NCI-H2081 treated with DMSO at 0.1 percent for 48 hours (cell line): ENCODE results near the gene TMPRSS13.

Source experiments
- DNase-seq: peaks from one replicate; lab custom pipeline; 2025; lab: John Stamatoyannopoulos, UW

The TMPRSS13 gene

DNA sequence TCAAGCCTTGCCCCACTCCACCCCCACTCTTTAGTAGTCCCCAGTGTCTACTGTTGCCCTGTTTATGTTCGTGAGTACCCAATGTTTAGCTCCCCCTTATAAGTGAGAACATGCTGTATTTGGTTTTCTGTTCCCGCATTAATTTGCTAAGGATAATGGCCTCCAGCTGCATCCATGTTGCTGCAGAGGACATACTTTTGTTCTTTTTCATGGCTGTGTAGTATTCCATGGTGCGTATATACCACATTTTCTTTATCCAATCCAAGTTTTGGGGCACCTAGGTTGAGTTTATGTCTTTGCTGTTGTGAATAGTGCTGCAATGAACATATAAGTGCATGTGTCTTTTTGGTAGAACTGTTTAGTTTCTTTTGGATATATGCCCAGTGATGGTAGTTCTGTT, 36.6 kb downstream of the TMPRSS13 start:
- DNase-seq, result no peak

DNA sequence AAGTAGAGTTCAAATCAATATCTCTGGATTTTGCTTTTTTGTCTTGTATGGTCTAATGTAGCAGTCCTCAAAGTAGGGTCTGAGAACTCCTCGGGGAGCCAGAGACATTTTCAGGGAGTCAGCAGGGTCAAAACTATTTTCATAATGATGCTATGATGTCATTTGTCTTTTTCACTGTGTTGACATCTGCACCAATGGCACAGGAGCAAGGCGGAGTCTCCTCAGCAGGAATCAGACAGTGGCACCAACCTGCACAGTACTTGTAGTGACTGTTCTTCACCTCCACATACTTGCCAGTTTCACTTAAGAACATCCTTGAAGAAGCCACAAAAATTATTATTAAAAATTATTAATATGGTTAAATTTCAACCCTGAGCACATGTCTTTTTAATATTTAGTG, 37.8 kb downstream of the TMPRSS13 start:
- no peak for DNase-seq

DNA sequence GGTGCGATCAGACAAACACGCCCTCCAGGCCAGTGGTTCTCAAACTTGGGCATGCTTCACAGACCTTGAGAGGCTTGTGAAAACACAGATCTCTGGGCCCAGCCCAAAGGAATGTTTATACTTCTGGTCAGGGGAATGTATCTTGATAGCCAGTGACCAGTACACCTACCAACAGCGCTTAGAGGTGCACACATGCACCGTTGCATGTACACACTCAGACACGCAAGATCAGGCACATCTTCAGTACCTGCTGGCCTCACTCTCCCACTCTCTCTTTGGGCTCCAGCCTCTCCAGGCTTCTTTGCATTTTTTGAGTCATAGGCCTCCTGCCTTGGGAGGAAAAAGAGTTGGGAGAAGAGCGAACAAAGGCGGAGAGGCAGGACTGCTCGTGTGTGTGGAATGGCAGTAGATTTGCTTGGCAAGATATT, 41.0 kb downstream of the TMPRSS13 start:
- no peak for DNase-seq

DNA sequence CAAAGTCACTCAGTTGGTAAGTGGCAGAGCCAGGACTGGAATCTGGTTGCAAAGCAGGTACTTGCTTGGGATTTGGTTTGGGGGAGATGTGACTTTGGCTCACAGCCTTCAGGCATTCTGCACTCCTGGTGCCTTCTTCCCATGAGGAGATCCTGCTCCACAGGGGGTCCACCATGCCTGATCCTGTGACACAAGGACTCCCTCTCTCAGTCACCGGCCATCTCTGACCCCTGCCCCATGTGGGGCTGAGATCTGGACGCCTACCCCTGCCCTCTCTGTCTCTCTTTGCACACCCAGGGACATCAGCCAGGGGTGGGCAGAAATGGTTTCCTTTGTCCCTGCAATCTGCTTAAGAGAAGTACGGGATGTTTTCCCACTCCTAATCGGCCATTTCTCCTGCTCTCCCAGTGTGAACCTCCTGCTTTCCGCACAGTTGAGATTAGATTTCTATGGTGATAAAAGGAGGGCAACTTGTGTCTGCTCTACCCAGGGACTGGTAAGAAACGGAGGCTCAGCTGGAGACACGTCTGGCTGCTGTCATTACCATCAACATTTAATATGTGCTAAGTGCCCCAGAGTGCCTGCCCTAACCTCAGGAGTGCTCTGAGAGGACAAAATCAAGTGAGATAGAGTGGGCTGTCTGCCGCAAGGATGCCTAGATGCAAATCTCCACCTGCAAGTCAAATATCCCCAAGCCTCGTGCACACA, 41.6 kb downstream of the TMPRSS13 start:
- no peak for DNase-seq

DNA sequence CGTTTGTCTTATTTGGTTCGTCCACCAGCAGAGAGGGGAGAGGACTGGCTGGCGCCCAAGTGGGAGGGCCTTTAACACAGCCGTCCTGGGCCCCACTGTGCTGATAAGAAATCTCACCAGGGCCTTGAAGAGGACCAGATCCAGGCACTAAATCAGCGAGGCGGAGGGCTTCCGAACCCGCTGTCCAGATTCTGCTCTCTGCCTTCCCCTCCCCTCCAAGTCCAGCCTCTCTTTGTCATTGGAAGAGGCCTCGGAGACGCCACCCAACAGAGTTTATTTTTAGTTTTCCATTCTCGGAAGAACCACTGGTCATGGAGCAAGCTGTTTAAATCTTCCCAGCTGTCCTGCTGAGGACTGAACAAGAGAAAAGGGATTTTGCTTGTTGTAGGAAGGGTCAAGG, 43.4 kb downstream of the TMPRSS13 start:
- no peak for DNase-seq

DNA sequence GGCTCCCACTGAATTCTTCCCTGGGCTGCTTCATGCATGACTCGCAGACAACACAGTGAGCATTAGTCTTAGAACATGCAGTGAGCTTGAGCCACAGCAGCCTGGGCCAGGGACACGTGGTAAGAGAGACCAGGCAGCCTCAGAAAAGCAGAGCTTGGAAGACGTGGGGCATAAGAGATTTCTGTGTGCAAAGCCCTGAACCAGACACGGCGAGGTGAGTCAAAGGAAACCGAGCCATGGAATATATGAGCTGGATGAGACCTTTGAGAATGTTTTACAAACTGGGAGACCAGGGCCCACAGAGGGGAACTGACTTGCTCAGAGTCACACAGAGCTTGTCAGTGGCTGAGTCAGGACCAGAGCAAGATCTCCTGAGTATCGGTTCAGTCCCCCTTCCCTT, 44.2 kb downstream of the TMPRSS13 start:
- no peak for DNase-seq

DNA sequence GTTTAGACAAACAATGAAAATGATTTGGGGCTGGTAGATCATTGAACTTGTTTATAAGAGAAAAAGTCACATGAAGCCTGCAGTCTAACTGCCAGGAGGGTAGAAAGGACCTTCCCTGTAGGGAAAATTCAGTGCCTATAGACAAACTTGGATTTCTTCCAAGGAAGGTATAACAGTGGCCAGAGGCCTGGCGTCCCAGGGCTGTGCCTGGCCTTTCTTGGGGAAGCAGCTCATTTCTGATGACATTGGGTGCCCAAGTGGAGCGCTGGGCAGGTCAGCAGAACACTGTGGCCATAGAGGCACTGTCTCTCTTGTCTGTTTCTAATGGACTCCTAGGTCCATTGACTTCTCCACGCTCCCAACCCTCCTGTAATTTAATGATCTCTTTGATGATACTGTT, 46.1 kb downstream of the TMPRSS13 start:
- no peak for DNase-seq

DNA sequence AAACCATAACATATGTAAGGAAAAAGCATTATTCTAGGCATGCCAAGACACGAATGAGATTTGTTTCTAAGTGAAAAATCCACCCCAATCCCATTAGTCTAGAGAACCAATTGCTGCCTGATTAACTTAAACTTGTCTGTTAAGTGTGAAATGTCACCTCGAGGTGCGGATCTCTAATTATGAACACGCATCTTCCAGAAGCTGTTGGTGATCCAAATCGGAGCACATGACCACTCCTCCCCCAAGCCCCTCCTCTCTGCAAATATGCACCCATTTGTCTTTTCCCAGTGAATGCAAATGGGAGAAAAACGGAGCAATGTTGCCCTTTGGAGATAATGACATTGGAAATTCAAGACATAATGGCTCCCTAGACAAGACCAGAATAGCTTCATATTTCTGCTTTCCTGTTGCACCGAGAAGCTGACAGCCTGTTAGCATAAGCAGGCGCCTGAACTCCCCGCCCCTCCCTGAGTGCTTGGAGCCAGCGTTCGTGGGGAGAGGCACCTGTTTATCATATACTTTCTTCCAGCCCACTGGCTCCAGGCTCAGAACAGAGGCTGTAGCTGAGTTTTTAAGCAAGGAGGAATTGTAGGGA, 46.8 kb downstream of the TMPRSS13 start:
- DNase-seq, result no peak

DNA sequence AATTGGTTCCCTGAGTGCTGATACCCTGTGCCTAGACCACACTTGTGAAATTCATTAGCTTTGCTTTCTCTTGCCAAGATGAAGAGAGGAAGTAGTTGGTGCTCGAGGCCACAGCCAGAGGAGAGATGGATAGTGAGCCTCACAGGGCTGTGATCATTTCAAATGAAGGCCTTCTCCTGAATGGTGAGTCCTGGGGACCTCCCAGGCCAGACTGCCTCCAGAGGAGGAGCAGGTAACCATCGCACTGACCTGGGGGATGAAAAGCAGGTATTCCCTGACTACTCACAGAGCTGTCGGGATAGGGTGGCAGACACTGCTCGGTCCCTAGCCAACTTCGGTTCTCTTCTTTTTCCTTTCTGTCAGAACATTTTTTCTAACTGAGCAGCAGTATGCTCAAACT, 48.0 kb downstream of the TMPRSS13 start:
- no peak for DNase-seq

DNA sequence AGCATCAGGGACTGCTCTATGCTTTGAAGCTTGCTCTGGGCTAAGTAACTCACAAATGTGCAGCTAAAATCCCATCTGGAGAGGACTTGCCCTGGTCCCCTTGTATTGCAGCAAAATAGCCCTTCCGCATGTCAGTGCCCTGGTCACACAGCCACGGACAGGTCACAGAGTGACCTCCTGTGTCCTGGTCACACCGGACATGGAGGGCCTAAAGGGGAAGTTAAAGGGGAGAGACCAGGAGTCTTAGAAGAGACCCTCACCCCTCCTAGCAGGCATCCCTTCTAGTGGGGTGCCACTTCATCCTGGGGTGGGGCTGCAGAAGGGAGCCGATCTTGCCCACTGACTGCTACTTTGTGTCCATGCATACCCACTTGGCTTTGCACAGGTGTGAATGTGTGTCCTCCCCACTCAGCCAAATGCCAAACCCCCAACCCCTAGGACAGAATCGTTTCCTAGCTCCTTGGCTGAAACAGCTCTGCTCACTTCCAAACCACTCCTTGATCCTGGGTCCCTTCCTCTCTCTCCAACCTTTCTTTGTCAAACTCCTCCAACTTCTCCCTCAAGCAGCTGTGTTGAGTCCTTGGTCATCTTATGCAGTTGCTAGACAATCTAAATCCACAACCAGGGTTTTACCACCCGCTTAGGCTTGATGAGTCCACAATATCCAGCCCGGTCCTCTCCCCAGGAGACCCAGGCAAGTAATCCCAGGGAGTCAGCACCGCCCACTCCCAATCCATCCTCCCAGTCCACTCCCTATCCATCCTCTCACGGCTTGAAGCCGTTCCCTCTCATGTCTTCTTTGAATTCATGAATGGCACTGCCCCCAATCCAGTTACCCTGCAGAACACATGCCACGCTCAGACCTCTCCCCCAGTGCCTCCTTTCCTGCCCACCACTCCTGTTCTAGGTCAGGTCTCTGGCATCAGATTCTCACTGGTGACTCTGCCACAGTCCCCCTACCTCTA, 49.4 kb downstream of the TMPRSS13 start:
- DNase-seq, result no peak

DNA sequence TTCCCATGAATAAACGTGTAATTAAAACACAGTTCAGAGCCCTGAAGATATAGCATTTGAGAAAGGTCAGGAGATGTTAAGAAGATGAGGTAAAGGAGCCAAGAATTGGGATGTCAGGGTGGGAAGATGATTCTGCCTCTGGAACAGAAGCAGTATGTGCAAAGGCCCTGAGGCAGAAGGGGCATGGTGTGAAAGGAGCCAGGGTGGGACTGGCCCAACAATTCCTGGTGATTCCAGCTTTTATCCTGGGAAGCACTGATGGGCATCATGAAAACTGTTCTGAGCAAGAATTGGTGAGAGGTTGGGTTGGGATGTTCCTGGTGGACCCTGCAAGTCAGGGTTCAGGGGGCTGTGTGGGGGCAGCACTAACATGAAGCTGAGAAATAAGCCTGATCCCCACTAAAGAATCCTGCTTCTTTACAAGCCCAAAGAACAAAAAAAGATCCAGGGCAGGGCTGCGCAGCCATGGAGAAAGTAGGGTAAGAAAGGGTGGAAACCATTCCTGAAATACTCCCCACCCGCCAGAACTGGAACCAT, 50.2 kb downstream of the TMPRSS13 start:
- DNase-seq, result no peak

DNA sequence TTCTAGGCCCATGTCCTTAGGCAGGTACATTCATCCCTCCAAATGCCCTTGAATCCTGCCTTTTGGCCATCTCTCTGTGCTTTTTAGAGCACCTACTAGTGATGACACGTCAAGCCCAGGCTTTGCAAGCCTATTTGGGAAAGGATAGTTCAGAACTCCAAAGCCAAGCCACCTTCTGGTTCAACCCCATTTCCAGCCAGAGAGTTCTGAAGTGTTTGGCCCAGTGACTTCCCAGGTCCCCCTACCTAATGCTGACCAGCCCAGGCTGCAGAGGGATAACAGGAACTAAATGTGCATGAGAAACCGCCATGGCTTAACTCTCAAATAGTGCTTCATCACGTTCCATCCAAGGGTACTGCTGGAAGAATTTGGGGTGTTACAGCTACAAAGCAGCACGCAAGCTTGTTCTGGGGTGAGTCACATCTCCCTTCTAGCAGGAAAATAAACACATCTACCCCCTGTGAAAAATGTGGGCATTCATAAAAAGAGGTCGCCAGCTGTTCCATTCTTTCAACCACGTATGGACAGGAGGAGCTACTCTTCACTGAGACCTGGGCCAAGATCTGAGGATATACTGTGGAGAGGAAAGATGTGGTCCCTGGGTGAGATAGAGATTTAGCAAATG, 50.8 kb downstream of the TMPRSS13 start:
- DNase-seq, result no peak

DNA sequence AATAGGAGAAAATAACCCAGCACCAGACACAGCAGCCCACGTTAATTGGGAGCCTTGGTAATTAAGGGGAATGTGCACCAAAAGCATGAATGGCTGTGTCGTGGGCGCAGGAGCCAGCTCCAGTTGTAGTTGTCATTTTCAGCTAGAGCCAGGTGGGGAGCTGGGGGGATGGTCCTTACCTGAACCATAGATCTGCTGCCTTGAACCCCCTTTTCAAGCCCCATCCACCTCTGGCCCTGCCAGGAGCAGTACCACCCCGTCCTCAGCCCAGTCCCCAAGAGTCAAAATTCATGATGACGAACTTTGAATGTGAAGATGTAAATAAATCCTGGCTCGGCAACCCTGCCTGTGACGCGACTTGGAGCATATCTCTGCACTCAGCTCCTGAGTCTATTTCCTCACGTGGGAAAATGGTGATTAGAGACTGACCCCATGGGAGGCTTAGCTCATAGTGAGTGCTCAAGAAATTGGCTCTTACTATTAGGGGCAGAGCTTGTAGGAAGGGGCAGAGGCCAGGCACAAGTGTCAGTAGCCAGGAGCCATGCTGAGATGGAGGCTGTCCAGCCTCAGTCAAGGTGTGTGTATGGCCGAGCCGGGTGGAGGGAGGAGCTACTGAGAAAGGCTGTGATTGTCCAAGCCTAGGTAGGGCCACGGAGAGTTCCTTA, 52.0 kb downstream of the TMPRSS13 start:
- no peak for DNase-seq

DNA sequence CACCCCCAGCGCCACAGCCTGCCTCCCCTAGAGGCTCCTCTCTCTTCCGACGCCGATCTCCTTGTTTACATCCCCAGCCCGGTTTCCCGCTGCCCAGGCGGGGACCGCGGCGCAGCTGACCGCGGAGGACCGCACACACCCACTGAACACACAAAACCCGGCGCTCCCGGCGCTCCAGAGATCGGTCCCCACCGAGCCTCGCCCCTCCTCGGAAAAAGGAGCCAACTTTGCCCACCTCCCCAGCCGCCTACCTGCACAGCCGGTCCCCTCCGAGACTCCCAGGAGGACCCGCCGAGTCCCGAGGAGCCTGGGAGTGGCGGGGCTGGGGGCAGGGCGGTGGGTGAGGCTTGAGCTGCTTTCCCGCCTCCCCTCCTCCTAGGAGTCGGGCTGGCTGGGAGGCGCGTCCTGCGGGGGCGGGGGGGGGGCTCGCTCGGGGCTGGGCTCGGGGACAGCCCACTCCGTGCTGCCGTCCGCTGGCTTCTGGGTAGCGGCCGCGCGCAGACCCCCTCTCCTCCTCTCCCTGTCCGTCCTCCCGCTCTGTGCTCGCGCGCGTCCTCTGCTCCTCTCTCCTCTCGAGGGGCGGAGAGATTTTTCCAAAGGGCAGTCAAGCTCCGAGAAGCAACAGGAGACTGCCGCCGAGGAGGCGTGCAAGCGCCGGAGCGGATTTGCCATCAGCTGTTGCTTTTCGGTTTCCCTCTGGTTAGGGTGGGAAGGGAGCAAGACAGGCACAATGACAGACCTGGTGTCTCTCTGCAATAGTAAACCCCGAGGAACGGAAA, 52.7 kb downstream of the TMPRSS13 start, which contains the start of gene FXYD6:
Gene FXYD6, minus strand, starts transcription at position 318 of the 779 bp plus-strand sequence. CDS start 33,882 bp downstream, outside the sequence.
- DNase-seq, result peak; percentile 39

DNA sequence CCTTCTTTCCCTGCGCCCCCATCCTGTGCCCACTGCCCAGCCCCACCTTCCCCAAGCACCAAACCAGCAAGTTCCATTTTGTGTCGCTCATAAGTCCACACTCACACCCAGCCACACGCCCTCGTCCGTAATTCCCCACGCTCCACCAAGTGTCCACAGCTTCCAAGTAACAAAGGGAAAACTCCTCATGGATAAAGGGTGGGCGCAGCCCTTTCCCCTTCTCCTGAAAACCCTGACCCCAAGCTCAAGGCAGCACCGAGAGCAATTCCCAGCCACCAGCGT, 53.2 kb downstream of the TMPRSS13 start:
- no peak for DNase-seq

DNA sequence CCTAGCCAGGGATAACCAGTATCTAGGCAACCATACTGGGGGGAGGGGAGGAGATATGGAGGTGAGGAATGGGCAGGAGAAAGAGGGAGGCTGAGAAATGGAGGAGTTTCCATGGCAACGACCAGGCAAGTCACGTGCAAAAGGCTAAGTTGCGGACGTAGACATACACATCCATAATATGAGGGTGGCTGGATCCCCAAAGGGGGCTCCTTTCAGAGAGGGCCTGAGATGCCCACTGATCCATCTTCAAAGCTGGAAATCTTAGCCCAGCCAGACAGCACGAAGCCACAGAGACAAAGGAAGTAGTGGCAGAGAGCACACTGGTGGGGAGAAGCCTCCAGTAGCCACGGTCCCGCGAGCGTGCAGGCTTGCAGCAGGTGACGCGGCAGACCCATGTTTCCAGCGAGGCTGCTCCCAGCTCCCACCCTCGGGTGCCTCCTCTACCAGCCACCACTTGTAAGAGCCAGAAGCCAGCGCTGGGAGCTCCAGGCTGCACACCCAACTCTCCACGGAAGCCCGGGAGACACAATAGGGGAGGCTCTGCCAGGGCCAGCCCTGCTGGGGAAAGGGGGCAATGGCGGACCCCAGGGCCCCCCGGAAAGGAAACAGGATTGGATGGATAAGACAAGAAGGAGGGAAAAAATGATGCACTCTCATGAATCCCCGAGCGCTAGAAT, 53.7 kb downstream of the TMPRSS13 start:
- DNase-seq, result no peak

DNA sequence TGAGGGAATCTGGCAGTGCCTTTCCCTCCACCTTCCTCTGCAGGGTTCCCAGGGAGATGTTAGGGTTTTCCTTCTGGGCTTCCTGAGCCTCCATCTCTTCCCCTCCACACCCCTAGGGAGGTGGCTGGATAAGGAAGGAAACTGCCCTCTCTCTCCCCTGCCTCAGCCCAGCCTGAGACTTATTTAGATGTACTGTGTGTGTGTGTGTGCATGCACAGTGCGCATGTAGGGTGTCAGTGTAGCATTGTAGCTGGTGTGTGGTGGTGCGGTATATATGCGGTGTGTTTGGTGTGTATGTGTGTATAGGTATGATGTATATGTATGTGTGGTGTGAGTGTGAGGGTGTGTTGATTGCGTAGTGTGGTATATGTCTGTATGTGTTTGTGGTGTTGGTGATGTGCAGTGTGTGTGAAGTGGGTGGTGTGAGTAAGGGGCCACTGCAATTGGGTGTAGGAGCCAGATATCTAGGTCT, 54.3 kb downstream of the TMPRSS13 start:
- DNase-seq, result no peak

DNA sequence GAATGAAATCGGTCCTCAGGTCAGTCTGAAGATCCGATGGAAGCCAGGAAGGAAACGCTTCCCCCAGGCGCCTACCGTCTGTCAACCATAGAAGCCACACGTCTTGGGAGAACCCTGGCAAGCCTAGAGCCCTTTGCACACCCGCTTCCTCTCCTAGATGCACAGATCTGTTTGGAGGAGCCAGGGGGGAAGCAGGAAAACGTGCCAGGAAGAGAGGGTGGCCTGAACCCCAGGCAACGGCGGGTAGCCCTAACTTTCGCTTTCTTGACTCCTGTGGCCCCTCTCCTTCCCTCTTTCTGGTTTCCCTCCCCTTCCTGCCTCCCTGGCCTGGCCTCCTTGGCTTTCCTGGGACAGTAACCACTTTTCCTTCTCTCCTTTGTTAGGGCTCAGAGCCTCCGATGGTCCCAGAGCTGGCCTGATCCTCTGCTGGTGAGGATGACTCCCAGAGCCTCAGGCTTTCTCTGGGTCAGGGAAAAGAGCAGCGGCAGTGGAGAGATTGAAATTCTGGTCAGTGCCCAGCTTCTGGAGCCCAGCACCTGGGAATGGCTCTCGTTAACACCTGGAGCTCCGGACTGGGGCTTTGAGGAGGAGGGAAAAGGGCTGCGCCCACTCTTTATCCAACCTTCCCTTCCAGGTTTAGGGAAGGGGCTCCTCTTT, 54.8 kb downstream of the TMPRSS13 start:
- DNase-seq, result no peak

DNA sequence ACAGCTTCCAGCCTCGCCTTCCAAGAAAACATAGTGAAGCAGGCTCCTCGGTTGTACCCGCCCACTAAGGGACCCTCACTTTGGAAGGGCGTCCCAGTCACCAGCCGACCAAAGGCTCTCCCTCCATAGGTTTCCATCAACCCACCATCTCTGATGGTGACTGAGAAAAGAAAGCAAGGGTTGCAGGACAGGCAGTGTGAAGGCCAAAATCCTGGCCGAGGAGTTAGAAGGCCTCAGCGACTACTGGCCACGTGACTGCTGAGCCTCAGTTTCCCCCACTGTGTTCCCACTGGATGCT, 55.4 kb downstream of the TMPRSS13 start:
- DNase-seq, result no peak
